Keratinocyte (primary cell): Measurements from ENCODE around the gene PLSCR3. TPM values are rescaled to one million over a fixed set of nuclear protein-coding genes. Genes with fewer than 3 reads are reported as not detected.

ENCODE experiments used
- DNase-seq: peaks from one replicate; pipeline ENCODE4 v3.0.0-alpha.2; 2011; ENCODE audit warnings: low read depth, missing footprints, low spot score
- FAIRE-seq: peaks from 2 replicates; lab custom pipeline; 2011; peaks lifted over from hg19 to GRCh38; lab: Jason Lieb, UNC
- H2AFZ ChIP-seq: 2 replicates; pipeline ENCODE4 v1.6.0; 2012; ENCODE audit warnings: low read length, control low read depth, inconsistent platforms; ENCODE audit not compliant: control insufficient read depth
- H3K27ac ChIP-seq: 2 replicates; pipeline ENCODE4 v1.5.1; 2011; ENCODE audit warnings: low read length; ENCODE audit not compliant: control insufficient read depth, insufficient read depth
- H3K27me3 ChIP-seq: 3 replicates; pipeline ENCODE4 v1.6.0; 2011; ENCODE audit warnings: low read length; ENCODE audit not compliant: control insufficient read depth, insufficient read depth; ENCODE audit errors: extremely low read depth
- H3K36me3 ChIP-seq, 2 experiments: 2 replicates in 1 of 2; 3 replicates in 1 of 2; pipeline ENCODE4 v1.5.1; 2011; ENCODE audit warnings: low read length in 2 of 2, mild to moderate bottlenecking in 1 of 2; ENCODE audit not compliant: control insufficient read depth in 2 of 2, insufficient read depth in 2 of 2; ENCODE audit errors: extremely low read depth in 1 of 2
- H3K4me1 ChIP-seq: 3 replicates; pipeline ENCODE4 v1.5.1; 2011; ENCODE audit warnings: low read length; ENCODE audit not compliant: control insufficient read depth, insufficient read depth; ENCODE audit errors: extremely low read depth
- H3K4me2 ChIP-seq: 3 replicates; pipeline ENCODE4 v1.6.0; 2011; ENCODE audit warnings: low read depth, low read length; ENCODE audit not compliant: control insufficient read depth, insufficient read depth; ENCODE audit errors: extremely low read depth
- H3K4me3 ChIP-seq, 3 experiments: fragments of 200-600 bp in 1 of 3; sonication (generic) in 1 of 3; 2 replicates in 2 of 3; 3 replicates in 1 of 3; pipeline ENCODE4 v1.5.1; 2011 to 2016; ENCODE audit warnings: low read length in 3 of 3, mild to moderate bottlenecking in 3 of 3, control low read depth in 2 of 3, inconsistent platforms in 1 of 3, low read depth in 1 of 3, mixed read lengths in 1 of 3, mixed run types in 1 of 3, moderate library complexity in 1 of 3; ENCODE audit not compliant: control insufficient read depth in 2 of 3, insufficient read depth in 2 of 3; ENCODE audit errors: extremely low read depth in 1 of 3
- H3K79me2 ChIP-seq: 2 replicates; pipeline ENCODE4 v1.6.0; 2012; ENCODE audit warnings: low read length; ENCODE audit not compliant: control insufficient read depth, insufficient read depth
- H3K9ac ChIP-seq: 3 replicates; pipeline ENCODE4 v1.6.0; 2011; ENCODE audit warnings: low read length; ENCODE audit not compliant: control insufficient read depth, insufficient read depth; ENCODE audit errors: extremely low read depth
- H3K9me1 ChIP-seq: 3 replicates; pipeline ENCODE4 v1.6.0; 2011; ENCODE audit warnings: low read length; ENCODE audit not compliant: control insufficient read depth, insufficient read depth; ENCODE audit errors: extremely low read depth
- H3K9me3 ChIP-seq: 2 replicates; pipeline ENCODE4 v1.5.1; 2012; ENCODE audit warnings: low read depth, low read length; ENCODE audit not compliant: control insufficient read depth
- H4K20me1 ChIP-seq: 3 replicates; pipeline ENCODE4 v1.6.0; 2011; ENCODE audit warnings: low read length; ENCODE audit not compliant: control insufficient read depth, insufficient read depth; ENCODE audit errors: extremely low read depth
- CTCF ChIP-seq, 3 experiments: IDR thresholded peaks in 1 of 3; conservative IDR thresholded peaks in 1 of 3; optimal IDR thresholded peaks in 1 of 3; 2 replicates in 2 of 3; 3 replicates in 1 of 3; pipeline versions ENCODE3 to v1.5.1; 2011; ENCODE audit warnings: low read length in 3 of 3, mild to moderate bottlenecking in 3 of 3, moderate library complexity in 2 of 3, control low read depth in 1 of 3, inconsistent platforms in 1 of 3; ENCODE audit not compliant: insufficient read depth in 2 of 3; ENCODE audit errors: extremely low read depth in 1 of 3
- EZH2 ChIP-seq: IDR thresholded peaks from one replicate; pipeline ENCODE4 v1.6.1; 2012; ENCODE audit warnings: inconsistent platforms, mild to moderate bottlenecking, low read length, moderate library complexity
- dilution Hi-C: fragments of 300-500 bp; cut with MboI; formaldehyde crosslinking; loops from one replicate; pipeline ENCODE4 v1.7.0; 2020; ENCODE audit warnings: low sequenced_read_pairs; ENCODE audit not compliant: extremely low pct_ligation_motif_present
- polyA plus RNA-seq, 5 experiments: library from polyadenylated mRNA; depleted of rRNA in 3 of 5; stranded (reverse) in 3 of 5; stranded (forward) in 1 of 5; unstranded in 1 of 5; fragments of >200 nt; gene quantifications; 1 replicate in 1 of 5; 2 replicates in 3 of 5; 3 replicates in 1 of 5; pipeline versions ENCODE4 v1.2.1 to v1.2.3, GENCODE V29; 2011 to 2012; ENCODE audit warnings: missing spikeins in 2 of 5, low read depth in 1 of 5, low replicate concordance in 1 of 5

PLSCR3 gene
- polyA plus RNA-seq, 1 donor (not counting 4 experiments of a cell fraction or from before 2014, with no cell fraction given), result 30.5 TPM

GRCh38 chr17:7408252-7408727 lies 14.0 kb upstream of the PLSCR3 start:
- peaks cover 12% of the 10 kb centered on the region for H3K4me1 ChIP-seq
- no peak for FAIRE-seq
- peaks cover under 1% of the 10 kb centered on the region for H3K79me2 ChIP-seq
- no peak overlapping the region for H3K9ac ChIP-seq
- TF ChIP-seq EZH2 (no peak), CTCF (optimal IDR thresholded peaks at IDR 0.05 in 1 of 3, IDR thresholded peaks at IDR 0.05 in 1 of 3, conservative IDR thresholded peaks at IDR 0.05 in 1 of 3; ENCODE audit: extremely low read depth in 1 of 3, insufficient read depth in 2 of 3, low read length in 3 of 3) (no peak)
- peaks cover 0 to 4% of the 10 kb centered on the region in 2 experiments for H3K36me3 ChIP-seq
- H3K9me3 ChIP-seq, result no peaks in the 10 kb centered on the region
- no peaks in the 10 kb centered on the region for H3K9me1 ChIP-seq
- no peak for DNase-seq
- H3K27ac ChIP-seq, result no peak overlapping the region
- H3K4me2 ChIP-seq, result no peak overlapping the region
- dilution Hi-C loops, result no loop called here
- H4K20me1 ChIP-seq, result no peaks in the 10 kb centered on the region
- H3K27me3 ChIP-seq, result no peaks in the 10 kb centered on the region
- H2AFZ ChIP-seq, result no peak overlapping the region
- no peak overlapping the region for H3K4me3 ChIP-seq

GRCh38 chr17:7407485-7408251 lies 13.3 kb upstream of the PLSCR3 start, which contains the start of gene NLGN2:
Gene NLGN2, plus strand, starts transcription at chr17:7407845. Its CDS starts 411 bp downstream, at chr17:7408256.
- no peaks in the 10 kb centered on the region for H3K27me3 ChIP-seq
- H3K27ac ChIP-seq, result no peak within 1 kb of the TSS
- H3K9me1 ChIP-seq, result no peaks in the 10 kb centered on the region
- H3K4me1 ChIP-seq, result peaks cover 15% of the 10 kb centered on the region
- H3K9ac ChIP-seq, result no peak within 1 kb of the TSS
- H3K79me2 ChIP-seq, result peaks cover 5% of the 10 kb centered on the region
- no peaks in the 10 kb centered on the region for H4K20me1 ChIP-seq
- no peaks in the 10 kb centered on the region for H3K9me3 ChIP-seq
- dilution Hi-C loops, result no loop called here
- H3K36me3 ChIP-seq, result peaks cover 0 to 4% of the 10 kb centered on the region in 2 experiments
- H3K4me3 ChIP-seq, result no peak within 1 kb of the TSS
- TF ChIP-seq CTCF (optimal IDR thresholded peaks at IDR 0.05 in 1 of 3, IDR thresholded peaks at IDR 0.05 in 1 of 3, conservative IDR thresholded peaks at IDR 0.05 in 1 of 3; ENCODE audit: extremely low read depth in 1 of 3, insufficient read depth in 2 of 3, low read length in 3 of 3) (no peak), EZH2 (no peak)
- no peak within 1 kb of the TSS for H2AFZ ChIP-seq
- DNase-seq (no peak), FAIRE-seq (no peak)
- no peak within 1 kb of the TSS for H3K4me2 ChIP-seq
